Astrocyte (in vitro differentiated cells and primary cell): ENCODE measurements around the gene DCX. TPM values are rescaled to one million over a fixed set of nuclear protein-coding genes. Genes with fewer than 3 reads are reported as not detected.
A peak's percentile ranks its signal among the peaks of the same experiment; 100 is the strongest.

ENCODE experiments used
- DNase-seq: peaks from one replicate; pipeline ENCODE4 v3.0.0-alpha.2; 2010; ENCODE audit warnings: low read depth
- FAIRE-seq: peaks from 2 replicates; lab custom pipeline; 2011; peaks lifted over from hg19 to GRCh38; lab: Jason Lieb, UNC
- H2AFZ ChIP-seq: 2 replicates; pipeline ENCODE4 v1.6.0; 2012; ENCODE audit warnings: low read depth, low read length, inconsistent platforms
- H3K27ac ChIP-seq: 2 replicates; pipeline ENCODE4 v1.5.1; 2011; ENCODE audit warnings: low read depth, low read length, inconsistent platforms
- H3K27me3 ChIP-seq: 2 replicates; pipeline ENCODE4 v1.6.0; 2011; ENCODE audit warnings: low read length, inconsistent platforms; ENCODE audit not compliant: insufficient read depth
- H3K36me3 ChIP-seq: 2 replicates; pipeline ENCODE4 v1.5.1; 2011; ENCODE audit warnings: low read length, inconsistent platforms; ENCODE audit not compliant: insufficient read depth
- H3K4me1 ChIP-seq: 2 replicates; pipeline ENCODE4 v1.5.1; 2011; ENCODE audit warnings: low read length, inconsistent platforms; ENCODE audit not compliant: insufficient read depth
- H3K4me2 ChIP-seq: 2 replicates; pipeline ENCODE4 v1.6.0; 2012; ENCODE audit warnings: low read length, inconsistent platforms
- H3K4me3 ChIP-seq: 2 replicates; pipeline ENCODE4 v1.5.1; 2011; ENCODE audit warnings: low read depth, mild to moderate bottlenecking, low read length, inconsistent platforms; ENCODE audit not compliant: insufficient read depth
- H3K79me2 ChIP-seq: 2 replicates; pipeline ENCODE4 v1.6.0; 2012; ENCODE audit warnings: mild to moderate bottlenecking, low read length, inconsistent platforms; ENCODE audit not compliant: insufficient read depth
- H3K9ac ChIP-seq: 2 replicates; pipeline ENCODE4 v1.6.0; 2012; ENCODE audit warnings: mild to moderate bottlenecking, low read length, inconsistent platforms
- H3K9me3 ChIP-seq: 2 replicates; pipeline ENCODE4 v1.5.1; 2012; ENCODE audit warnings: low read depth, mild to moderate bottlenecking, low read length, inconsistent platforms; ENCODE audit not compliant: insufficient read depth
- H4K20me1 ChIP-seq: 2 replicates; pipeline ENCODE4 v1.6.0; 2012; ENCODE audit warnings: low read length, inconsistent platforms; ENCODE audit not compliant: insufficient read depth
- H3K27ac Mint-ChIP-seq: one replicate; pipeline ENCODE4 v1.8.0; 2021; ENCODE audit warnings: mild to moderate bottlenecking, mixed read lengths; ENCODE audit not compliant: unreplicated experiment
- H3K27me3 Mint-ChIP-seq: one replicate; pipeline ENCODE4 v1.8.0; 2021; ENCODE audit warnings: low read depth, mixed read lengths; ENCODE audit not compliant: unreplicated experiment
- H3K36me3 Mint-ChIP-seq: one replicate; pipeline ENCODE4 v1.8.0; 2021; ENCODE audit warnings: low read depth, mixed read lengths; ENCODE audit not compliant: unreplicated experiment
- H3K4me1 Mint-ChIP-seq: one replicate; pipeline ENCODE4 v1.8.0; 2021; ENCODE audit warnings: low read depth, mixed read lengths; ENCODE audit not compliant: unreplicated experiment
- H3K4me3 Mint-ChIP-seq: one replicate; pipeline ENCODE4 v1.8.0; 2021; ENCODE audit warnings: mild to moderate bottlenecking, moderate library complexity, mixed read lengths; ENCODE audit not compliant: unreplicated experiment
- H3K9me3 Mint-ChIP-seq: one replicate; pipeline ENCODE4 v1.8.0; 2021; ENCODE audit warnings: mild to moderate bottlenecking, mixed read lengths; ENCODE audit not compliant: unreplicated experiment
- EZH2 ChIP-seq: IDR thresholded peaks from 2 replicates; pipeline ENCODE4 v1.6.1; 2012; ENCODE audit warnings: mild to moderate bottlenecking, low read length, inconsistent platforms; ENCODE audit not compliant: insufficient read depth
- total RNA-seq: library from RNA; stranded (reverse); gene quantifications from 2 replicates; pipeline ENCODE4 v1.2.1, GENCODE V29; 2021
- TF ChIP-seq, protein P1 (sequence below): IDR thresholded peaks from 2 replicates; pipeline ENCODE4 v1.5.1; 2011; ENCODE audit warnings: low read depth, mild to moderate bottlenecking, inconsistent platforms, low read length, moderate library complexity; ENCODE audit not compliant: insufficient read depth

DCX gene
- total RNA-seq, 1 donor from 2014 or later = 2.4 TPM

GRCh38 chrX:111318901-111319300 is 93.1 kb downstream of the DCX start:
- DNase-seq (no peak), FAIRE-seq (no peak)
- no peaks in the 10 kb centered on the region for H4K20me1 ChIP-seq
- H3K9ac ChIP-seq = no peak overlapping the region
- H3K4me1 ChIP-seq = no peaks in the 10 kb centered on the region
- H3K4me1 Mint-ChIP-seq = peaks cover 10% of the 10 kb centered on the region
- H3K4me3 Mint-ChIP-seq = no peak overlapping the region
- H3K27me3 Mint-ChIP-seq = peaks cover 2% of the 10 kb centered on the region
- H3K4me3 ChIP-seq = no peak overlapping the region
- H3K9me3 Mint-ChIP-seq = peaks cover 4% of the 10 kb centered on the region
- no peaks in the 10 kb centered on the region for H3K36me3 ChIP-seq
- H3K27me3 ChIP-seq = no peaks in the 10 kb centered on the region
- H2AFZ ChIP-seq = no peak overlapping the region
- no peaks in the 10 kb centered on the region for H3K79me2 ChIP-seq
- TF ChIP-seq, protein P1, sequence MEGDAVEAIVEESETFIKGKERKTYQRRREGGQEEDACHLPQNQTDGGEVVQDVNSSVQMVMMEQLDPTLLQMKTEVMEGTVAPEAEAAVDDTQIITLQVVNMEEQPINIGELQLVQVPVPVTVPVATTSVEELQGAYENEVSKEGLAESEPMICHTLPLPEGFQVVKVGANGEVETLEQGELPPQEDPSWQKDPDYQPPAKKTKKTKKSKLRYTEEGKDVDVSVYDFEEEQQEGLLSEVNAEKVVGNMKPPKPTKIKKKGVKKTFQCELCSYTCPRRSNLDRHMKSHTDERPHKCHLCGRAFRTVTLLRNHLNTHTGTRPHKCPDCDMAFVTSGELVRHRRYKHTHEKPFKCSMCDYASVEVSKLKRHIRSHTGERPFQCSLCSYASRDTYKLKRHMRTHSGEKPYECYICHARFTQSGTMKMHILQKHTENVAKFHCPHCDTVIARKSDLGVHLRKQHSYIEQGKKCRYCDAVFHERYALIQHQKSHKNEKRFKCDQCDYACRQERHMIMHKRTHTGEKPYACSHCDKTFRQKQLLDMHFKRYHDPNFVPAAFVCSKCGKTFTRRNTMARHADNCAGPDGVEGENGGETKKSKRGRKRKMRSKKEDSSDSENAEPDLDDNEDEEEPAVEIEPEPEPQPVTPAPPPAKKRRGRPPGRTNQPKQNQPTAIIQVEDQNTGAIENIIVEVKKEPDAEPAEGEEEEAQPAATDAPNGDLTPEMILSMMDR = no peak
- TF ChIP-seq EZH2 = no peak
- H3K36me3 Mint-ChIP-seq = no peaks in the 10 kb centered on the region
- no peak overlapping the region for H3K4me2 ChIP-seq
- H3K27ac Mint-ChIP-seq = no peak overlapping the region
- no peak overlapping the region for H3K27ac ChIP-seq
- H3K9me3 ChIP-seq = no peaks in the 10 kb centered on the region

DNA sequence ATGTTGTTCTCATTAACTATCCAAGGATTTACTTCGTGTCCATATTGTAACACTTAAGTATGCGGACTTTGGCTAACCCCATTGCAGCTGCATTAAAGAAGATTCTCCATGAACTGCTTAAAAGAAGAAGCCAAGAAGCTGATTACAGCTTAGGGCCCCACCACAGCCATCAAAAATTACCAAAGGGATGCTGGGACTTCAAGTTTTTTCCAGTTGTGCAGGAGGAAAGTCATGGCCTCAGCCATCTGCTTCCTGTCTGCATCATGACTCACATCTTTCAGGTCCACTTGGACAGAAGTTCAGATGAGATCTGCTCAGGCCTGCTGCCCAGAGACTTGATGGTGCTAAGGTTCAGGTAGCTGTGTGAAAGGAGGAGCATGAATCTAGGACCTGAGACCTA is 102.9 kb downstream of the DCX start:
- Mint-ChIP-seq H3K4me1 (no peaks in the 10 kb centered on the region), H3K9me3 (no peaks in the 10 kb centered on the region), H3K27ac (no peak overlapping the region), H3K4me3 (no peak overlapping the region), H3K27me3 (no peaks in the 10 kb centered on the region), H3K36me3 (no peaks in the 10 kb centered on the region)
- H3K4me1 ChIP-seq = no peaks in the 10 kb centered on the region
- peak; percentile 76 for FAIRE-seq
- no peak for TF ChIP-seq EZH2
- TF ChIP-seq, protein P1 = no peak
- H3K4me3 ChIP-seq = no peak overlapping the region
- H2AFZ ChIP-seq = no peak overlapping the region
- H3K27ac ChIP-seq = no peak overlapping the region
- no peak overlapping the region for H3K9ac ChIP-seq
- H3K9me3 ChIP-seq = no peaks in the 10 kb centered on the region
- no peaks in the 10 kb centered on the region for H4K20me1 ChIP-seq
- H3K27me3 ChIP-seq = no peaks in the 10 kb centered on the region
- H3K79me2 ChIP-seq = no peaks in the 10 kb centered on the region
- no peak for DNase-seq
- H3K4me2 ChIP-seq = no peak overlapping the region
- H3K36me3 ChIP-seq = no peaks in the 10 kb centered on the region

DNA sequence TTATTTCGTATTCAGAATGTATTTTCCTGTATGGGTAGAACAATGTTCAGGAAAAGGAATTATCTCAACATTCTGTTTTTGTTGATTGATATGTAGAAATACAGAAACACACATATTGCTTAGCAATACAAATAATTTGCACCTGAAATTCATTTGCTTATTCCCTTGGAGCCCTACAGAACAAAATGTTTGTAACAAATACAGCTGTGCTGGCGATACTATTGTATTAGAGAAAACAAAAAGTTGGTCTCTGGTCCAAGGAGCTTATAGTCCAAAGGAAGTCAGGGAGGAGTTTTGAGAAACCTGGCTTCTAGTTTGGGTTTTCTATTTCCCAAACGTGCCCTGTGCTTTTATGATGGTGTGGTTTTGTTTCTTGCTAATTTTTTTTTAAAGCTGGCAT is 104.0 kb downstream of the DCX start:
- no peaks in the 10 kb centered on the region for H3K9me3 Mint-ChIP-seq
- FAIRE-seq (peak; percentile 97), DNase-seq (no peak)
- no peaks in the 10 kb centered on the region for H3K27me3 Mint-ChIP-seq
- Histone ChIP-seq H3K9me3 (no peaks in the 10 kb centered on the region), H3K27me3 (no peaks in the 10 kb centered on the region), H2AFZ (no peak overlapping the region), H3K27ac (no peak overlapping the region), H3K9ac (no peak overlapping the region), H3K36me3 (no peaks in the 10 kb centered on the region), H3K4me1 (no peaks in the 10 kb centered on the region), H3K4me2 (no peak overlapping the region), H3K4me3 (no peak overlapping the region), H3K79me2 (no peaks in the 10 kb centered on the region), H4K20me1 (no peaks in the 10 kb centered on the region)
- no peaks in the 10 kb centered on the region for H3K4me1 Mint-ChIP-seq
- no peak overlapping the region for H3K4me3 Mint-ChIP-seq
- H3K27ac Mint-ChIP-seq = no peak overlapping the region
- no peaks in the 10 kb centered on the region for H3K36me3 Mint-ChIP-seq
- TF ChIP-seq, protein P1 = no peak
- no peak for TF ChIP-seq EZH2
